Muscle of leg (tissue), 16 donors: ENCODE results near the gene CNKSR3. TPM values are rescaled to one million over a fixed set of nuclear protein-coding genes. Genes with fewer than 3 reads are reported as not detected.

ENCODE experiments used
- DNase-seq: peaks from one replicate; pipeline ENCODE4 v3.0.0; 2013
- H3K27ac ChIP-seq: one replicate; pipeline ENCODE4 v1.5.1; 2013; ENCODE audit warnings: mild to moderate bottlenecking, low read length, control low read depth
- H3K27me3 ChIP-seq: one replicate; pipeline ENCODE4 v1.6.1; 2013; ENCODE audit warnings: low read length; ENCODE audit not compliant: control insufficient read depth, insufficient read depth
- H3K36me3 ChIP-seq: one replicate; pipeline ENCODE4 v1.6.1; 2013; ENCODE audit warnings: low read length; ENCODE audit not compliant: control insufficient read depth, insufficient read depth
- H3K4me1 ChIP-seq: one replicate; pipeline ENCODE4 v1.6.1; 2013; ENCODE audit warnings: low read length; ENCODE audit not compliant: control insufficient read depth, insufficient read depth
- H3K4me3 ChIP-seq: one replicate; pipeline ENCODE4 v1.5.1; 2013; ENCODE audit warnings: low read length, control low read depth
- H3K9me3 ChIP-seq: replicated peaks from 2 replicates; pipeline ENCODE4 v1.6.1; 2013; ENCODE audit warnings: low read depth, low read length; ENCODE audit not compliant: control insufficient read depth
- WGBS: methylation state at CpG from one replicate; pipeline ENCODE4 v1.1.5; 2013; ENCODE audit warnings: missing lambda C conversion rate; ENCODE audit not compliant: insufficient coverage; 5-methylcytosine and 5-hydroxymethylcytosine counted together
- long read RNA-seq, 11 donors: transcript quantifications; one replicate each; lab custom pipeline, GENCODE V29; 2026
- polyA plus RNA-seq, 8 donors: library from polyadenylated mRNA; unstranded; fragments of 120-200 nt; gene quantifications; one replicate each; pipeline versions ENCODE4 v1.2.1 to v1.2.3, GENCODE V29; 2013; ENCODE audit warnings: inconsistent platforms in 1 of 8, low replicate concordance in 1 of 8; ENCODE audit not compliant: insufficient read length in 8 of 8, insufficient read depth in 1 of 8
- total RNA-seq: library from RNA; stranded (reverse); fragments of 120-200 nt; gene quantifications from one replicate; pipeline ENCODE4 v1.2.4, GENCODE V29; 2013

The CNKSR3 gene
- total RNA-seq: 14.0 TPM
- polyA plus RNA-seq: 10 to 100 TPM; 11.6 to 22.1 (median 15.0) TPM
- long read RNA-seq, donor 1, full-length matches to known transcripts: 1 of 1 reads
- long read RNA-seq, donor 1, partial matches to known transcripts: 0 of 1 reads
- long read RNA-seq, donor 1, other reads (novel, unspliced or antisense): 0 of 1 reads
- long read RNA-seq, donor 2: 0 reads
- long read RNA-seq, donor 3, full-length matches to known transcripts: 1 of 1 reads
- long read RNA-seq, donor 3, partial matches to known transcripts: 0 of 1 reads
- long read RNA-seq, donor 3, other reads (novel, unspliced or antisense): 0 of 1 reads
- long read RNA-seq, donor 4, full-length matches to known transcripts: 2 of 9 reads
- long read RNA-seq, donor 4, partial matches to known transcripts: 7 of 9 reads
- long read RNA-seq, donor 4, other reads (novel, unspliced or antisense): 0 of 9 reads
- long read RNA-seq, donor 5, full-length matches to known transcripts: 4 of 4 reads
- long read RNA-seq, donor 5, partial matches to known transcripts: 0 of 4 reads
- long read RNA-seq, donor 5, other reads (novel, unspliced or antisense): 0 of 4 reads
- long read RNA-seq, donor 6, full-length matches to known transcripts: 6 of 6 reads
- long read RNA-seq, donor 6, partial matches to known transcripts: 0 of 6 reads
- long read RNA-seq, donor 6, other reads (novel, unspliced or antisense): 0 of 6 reads
- long read RNA-seq, donor 7: 0 reads
- long read RNA-seq, donor 8, full-length matches to known transcripts: 2 of 2 reads
- long read RNA-seq, donor 8, partial matches to known transcripts: 0 of 2 reads
- long read RNA-seq, donor 8, other reads (novel, unspliced or antisense): 0 of 2 reads
- long read RNA-seq, donor 9, full-length matches to known transcripts: 3 of 3 reads
- long read RNA-seq, donor 9, partial matches to known transcripts: 0 of 3 reads
- long read RNA-seq, donor 9, other reads (novel, unspliced or antisense): 0 of 3 reads
- long read RNA-seq, donor 10, full-length matches to known transcripts: 1 of 28 reads
- long read RNA-seq, donor 10, partial matches to known transcripts: 27 of 28 reads
- long read RNA-seq, donor 10, other reads (novel, unspliced or antisense): 0 of 28 reads
- long read RNA-seq, donor 11, full-length matches to known transcripts: 3 of 3 reads
- long read RNA-seq, donor 11, partial matches to known transcripts: 0 of 3 reads
- long read RNA-seq, donor 11, other reads (novel, unspliced or antisense): 0 of 3 reads

GRCh38 chr6:154510144-154510905 lies at the start of gene CNKSR3:
TSS of gene CNKSR3 (minus strand) at chr6:154510685. CDS start at chr6:154510114, 571 bp downstream.
- Histone ChIP-seq H3K9me3 (no peaks in the 10 kb centered on the region), H3K27ac (peak within 1 kb of the TSS; percentile 96), H3K4me1 (peaks cover 14% of the 10 kb centered on the region), H3K4me3 (peak within 1 kb of the TSS; percentile 92), H3K36me3 (peaks cover 2% of the 10 kb centered on the region), H3K27me3 (no peaks in the 10 kb centered on the region)
- 0% methylated on average over 81 of the region's 86 CpGs for WGBS
- DNase-seq: peak; percentile 99

GRCh38 chr6:154558984-154559383 lies 48.5 kb upstream of the CNKSR3 start:
- WGBS: 60% methylated on average over 3 of the region's 5 CpGs
- H3K36me3 ChIP-seq: no peaks in the 10 kb centered on the region
- H3K4me1 ChIP-seq: peaks cover 3% of the 10 kb centered on the region
- no peak overlapping the region for H3K4me3 ChIP-seq
- no peaks in the 10 kb centered on the region for H3K27me3 ChIP-seq
- H3K9me3 ChIP-seq: no peaks in the 10 kb centered on the region
- DNase-seq: no peak
- H3K27ac ChIP-seq: no peak overlapping the region

GRCh38 chr6:154558513-154558912 lies 48.0 kb upstream of the CNKSR3 start:
- H3K9me3 ChIP-seq: no peaks in the 10 kb centered on the region
- 86% methylated on average over 4 of the region's 6 CpGs for WGBS

GRCh38 chr6:154555073-154555677 lies 44.7 kb upstream of the CNKSR3 start:
- Histone ChIP-seq H3K4me3 (no peak overlapping the region), H3K27me3 (no peaks in the 10 kb centered on the region), H3K9me3 (no peaks in the 10 kb centered on the region), H3K36me3 (no peaks in the 10 kb centered on the region), H3K27ac (no peak overlapping the region), H3K4me1 (peaks cover 3% of the 10 kb centered on the region)
- DNase-seq: peak; percentile 20
- WGBS: 40% methylated on average over 1 of the region's 7 CpGs

More at GRCh38 chr6:154558513-154558912, 48.0 kb upstream of the CNKSR3 start:
- Histone ChIP-seq H3K4me3 (no peak overlapping the region), H3K36me3 (no peaks in the 10 kb centered on the region), H3K27me3 (no peaks in the 10 kb centered on the region), H3K27ac (no peak overlapping the region), H3K4me1 (peaks cover 3% of the 10 kb centered on the region)
- no peak for DNase-seq

- 93% methylated on average over 3 of the region's 6 CpGs for WGBS
- Histone ChIP-seq H3K4me3 (no peak overlapping the region), H3K9me3 (no peaks in the 10 kb centered on the region), H3K4me1 (peaks cover 3% of the 10 kb centered on the region), H3K27ac (peak overlapping the region; percentile 7), H3K27me3 (no peaks in the 10 kb centered on the region), H3K36me3 (no peaks in the 10 kb centered on the region)
- DNase-seq: no peak
These were observed 44.0 kb upstream of the CNKSR3 start for GRCh38 chr6:154554491-154554890.

GRCh38 chr6:154550779-154551178 lies 40.3 kb upstream of the CNKSR3 start:
- Histone ChIP-seq H3K9me3 (no peaks in the 10 kb centered on the region), H3K27ac (no peak overlapping the region), H3K4me3 (no peak overlapping the region), H3K36me3 (no peaks in the 10 kb centered on the region), H3K4me1 (peaks cover 3% of the 10 kb centered on the region), H3K27me3 (no peaks in the 10 kb centered on the region)
- DNase-seq: no peak

GRCh38 chr6:154549179-154549578 lies 38.7 kb upstream of the CNKSR3 start:
- H3K36me3 ChIP-seq: no peaks in the 10 kb centered on the region
- no peak for DNase-seq
- H3K4me1 ChIP-seq: no peaks in the 10 kb centered on the region
- no peak overlapping the region for H3K27ac ChIP-seq
- 92% methylated on average over 2 of the region's 6 CpGs for WGBS
- no peaks in the 10 kb centered on the region for H3K27me3 ChIP-seq
- H3K4me3 ChIP-seq: no peak overlapping the region
- H3K9me3 ChIP-seq: no peaks in the 10 kb centered on the region

- Histone ChIP-seq H3K4me3 (no peak overlapping the region), H3K27ac (no peak overlapping the region), H3K27me3 (no peaks in the 10 kb centered on the region), H3K4me1 (no peaks in the 10 kb centered on the region), H3K9me3 (no peaks in the 10 kb centered on the region), H3K36me3 (no peaks in the 10 kb centered on the region)
- DNase-seq: peak; percentile 42
- 66% methylated on average over 6 of the region's 8 CpGs for WGBS
These were observed 37.8 kb upstream of the CNKSR3 start for GRCh38 chr6:154548130-154548830.
